ENCODE measurements around the gene GAS6.

- no peak for TF ChIP-seq CTCF (IDR thresholded peaks at IDR 0.05)
- no peak for TF ChIP-seq POLR2A (IDR thresholded peaks at IDR 0.05)
These were observed 48.7 kb upstream of the GAS6 start for GRCh38 chr13:113912596-113912995.

All from uterus (tissue), 2 donors.